AG10803 (cell line): ENCODE results near the gene LLGL2.

ENCODE experiments used
- DNase-seq: peaks from one replicate; pipeline ENCODE4 v3.0.0; 2010; ENCODE audit warnings: low read depth
- H3K4me3 ChIP-seq: 2 replicates; pipeline ENCODE4 v1.5.1; 2011; ENCODE audit warnings: mild to moderate bottlenecking, low read length, control low read depth
- CTCF ChIP-seq: conservative IDR thresholded peaks from 2 replicates; pipeline ENCODE4 v1.5.1; 2011; ENCODE audit warnings: mild to moderate bottlenecking, low read length, control low read depth, inconsistent platforms

The LLGL2 gene

GRCh38 chr17:75612906-75613626 is 87.6 kb downstream of the LLGL2 start:
- DNase-seq: no peak
- no peak overlapping the region for H3K4me3 ChIP-seq
- no peak for TF ChIP-seq CTCF

GRCh38 chr17:75614006-75614405 is 88.5 kb downstream of the LLGL2 start:
- TF ChIP-seq CTCF: no peak
- DNase-seq: no peak
- no peak overlapping the region for H3K4me3 ChIP-seq

- TF ChIP-seq CTCF: no peak
- no peak for DNase-seq
- no peak overlapping the region for H3K4me3 ChIP-seq
Observed at GRCh38 chr17:75614556-75615270, 89.2 kb downstream of the LLGL2 start.

GRCh38 chr17:75615301-75615700 is 89.8 kb downstream of the LLGL2 start:
- H3K4me3 ChIP-seq: no peak overlapping the region
- no peak for DNase-seq
- no peak for TF ChIP-seq CTCF

- TF ChIP-seq CTCF: no peak
- DNase-seq: no peak
- H3K4me3 ChIP-seq: no peak overlapping the region
Observed at GRCh38 chr17:75616521-75617122, 91.1 kb downstream of the LLGL2 start.

GRCh38 chr17:75617218-75617617 is 91.7 kb downstream of the LLGL2 start:
- TF ChIP-seq CTCF: no peak

GRCh38 chr17:75617675-75618074 is 92.2 kb downstream of the LLGL2 start:
- TF ChIP-seq CTCF: no peak
- no peak for DNase-seq
- H3K4me3 ChIP-seq: no peak overlapping the region

More at GRCh38 chr17:75617218-75617617, 91.7 kb downstream of the LLGL2 start:
- no peak for DNase-seq
- H3K4me3 ChIP-seq: no peak overlapping the region
